ENCODE measurements around the gene GLI3. TPM values are rescaled to one million over a fixed set of nuclear protein-coding genes. Genes with fewer than 3 reads are reported as not detected.

Gene GLI3
- total RNA-seq, 2 experiments from 2014 or later = 0.28 to 0.36 TPM

DNA sequence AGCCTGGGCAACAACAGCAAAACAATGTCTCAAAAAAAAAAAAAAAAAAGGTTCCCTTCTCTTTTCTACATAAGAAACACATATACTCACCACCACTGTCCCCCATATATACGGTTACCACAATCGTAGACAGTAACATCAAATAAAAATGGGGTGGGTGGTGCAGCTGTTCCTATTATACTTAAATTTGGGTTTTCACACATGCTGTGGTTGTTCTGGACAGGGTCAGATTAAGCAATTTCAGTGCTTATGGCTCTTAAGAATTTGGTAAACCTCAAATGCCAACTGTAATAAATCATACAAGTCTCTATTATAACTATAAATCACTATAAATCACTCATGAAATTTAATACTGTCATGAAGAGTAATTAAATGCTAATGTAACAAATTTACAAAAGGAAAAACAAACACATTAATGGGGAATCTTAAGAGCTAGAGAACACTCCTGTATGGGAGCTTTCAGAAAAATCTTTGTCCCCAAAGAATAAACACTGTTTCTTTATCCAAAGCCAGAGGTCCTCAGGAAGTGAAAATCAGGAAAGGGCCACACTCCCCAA, 143.6 kb downstream of the GLI3 start:
- TF ChIP-seq, protein P1, sequence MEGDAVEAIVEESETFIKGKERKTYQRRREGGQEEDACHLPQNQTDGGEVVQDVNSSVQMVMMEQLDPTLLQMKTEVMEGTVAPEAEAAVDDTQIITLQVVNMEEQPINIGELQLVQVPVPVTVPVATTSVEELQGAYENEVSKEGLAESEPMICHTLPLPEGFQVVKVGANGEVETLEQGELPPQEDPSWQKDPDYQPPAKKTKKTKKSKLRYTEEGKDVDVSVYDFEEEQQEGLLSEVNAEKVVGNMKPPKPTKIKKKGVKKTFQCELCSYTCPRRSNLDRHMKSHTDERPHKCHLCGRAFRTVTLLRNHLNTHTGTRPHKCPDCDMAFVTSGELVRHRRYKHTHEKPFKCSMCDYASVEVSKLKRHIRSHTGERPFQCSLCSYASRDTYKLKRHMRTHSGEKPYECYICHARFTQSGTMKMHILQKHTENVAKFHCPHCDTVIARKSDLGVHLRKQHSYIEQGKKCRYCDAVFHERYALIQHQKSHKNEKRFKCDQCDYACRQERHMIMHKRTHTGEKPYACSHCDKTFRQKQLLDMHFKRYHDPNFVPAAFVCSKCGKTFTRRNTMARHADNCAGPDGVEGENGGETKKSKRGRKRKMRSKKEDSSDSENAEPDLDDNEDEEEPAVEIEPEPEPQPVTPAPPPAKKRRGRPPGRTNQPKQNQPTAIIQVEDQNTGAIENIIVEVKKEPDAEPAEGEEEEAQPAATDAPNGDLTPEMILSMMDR (IDR thresholded peaks at IDR 0.05) = no peak
- no peak overlapping the region for H3K27ac Mint-ChIP-seq
- Histone ChIP-seq H3K27ac (ENCODE audit: low read depth in 1 of 2, low read length in 2 of 2) (no peak overlapping the region), H3K27me3 (ENCODE audit: control insufficient read depth in 1 of 2, insufficient read depth in 2 of 2, low read length in 2 of 2) (no peaks in the 10 kb centered on the region), H3K36me3 (ENCODE audit: insufficient read depth, low read length) (no peaks in the 10 kb centered on the region), H3K4me1 (ENCODE audit: insufficient read depth, low read length) (no peaks in the 10 kb centered on the region), H3K9me3 (ENCODE audit: control insufficient read depth in 1 of 2, insufficient read depth in 1 of 2, low read length in 2 of 2) (peaks cover 0 to 9% of the 10 kb centered on the region in 2 experiments), H3K4me3 (ENCODE audit: low read length) (no peak overlapping the region)
- H3K9me3 Mint-ChIP-seq = no peaks in the 10 kb centered on the region
- ChIA-PET POLR2A (no interaction called here), CTCF (no interaction called here)
- peaks cover 4% of the 10 kb centered on the region for H3K27me3 Mint-ChIP-seq
- DNase-seq (no peak), ATAC-seq (ENCODE audit: poor library complexity) (no peak)
- intact Hi-C loops (cut with DNase I, micrococcal nuclease) = no loop called here
- H3K4me1 Mint-ChIP-seq (ENCODE audit: low read depth) = no peaks in the 10 kb centered on the region
- no peak overlapping the region for H3K4me3 Mint-ChIP-seq
- no peaks in the 10 kb centered on the region for H3K36me3 Mint-ChIP-seq (ENCODE audit: low read depth)

- ChIA-PET POLR2A (no interaction called here), CTCF (no interaction called here)
- no peaks in the 10 kb centered on the region for H3K4me1 ChIP-seq (ENCODE audit: insufficient read depth, low read length)
- H3K27ac ChIP-seq (ENCODE audit: low read depth in 1 of 2, low read length in 2 of 2) = no peak overlapping the region
- H3K9me3 ChIP-seq (ENCODE audit: control insufficient read depth in 1 of 2, insufficient read depth in 1 of 2, low read length in 2 of 2) = peaks cover 0 to 9% of the 10 kb centered on the region in 2 experiments
- no peaks in the 10 kb centered on the region for H3K27me3 ChIP-seq (ENCODE audit: control insufficient read depth in 1 of 2, insufficient read depth in 2 of 2, low read length in 2 of 2)
- no peaks in the 10 kb centered on the region for H3K36me3 ChIP-seq (ENCODE audit: insufficient read depth, low read length)
- no peaks in the 10 kb centered on the region for H3K4me1 Mint-ChIP-seq (ENCODE audit: low read depth)
- no peaks in the 10 kb centered on the region for H3K9me3 Mint-ChIP-seq
- intact Hi-C loops (cut with DNase I, micrococcal nuclease) = no loop called here
- peaks cover 4% of the 10 kb centered on the region for H3K27me3 Mint-ChIP-seq
- H3K4me3 Mint-ChIP-seq = no peak overlapping the region
- no peak overlapping the region for H3K4me3 ChIP-seq (ENCODE audit: low read length)
- DNase-seq (no peak), ATAC-seq (ENCODE audit: poor library complexity) (no peak)
- H3K27ac Mint-ChIP-seq = no peak overlapping the region
- H3K36me3 Mint-ChIP-seq (ENCODE audit: low read depth) = no peaks in the 10 kb centered on the region
- TF ChIP-seq, protein P1 (IDR thresholded peaks at IDR 0.05) = no peak
These were observed 145.3 kb downstream of the GLI3 start for GRCh38 chr7:42091461-42092291.

DNA sequence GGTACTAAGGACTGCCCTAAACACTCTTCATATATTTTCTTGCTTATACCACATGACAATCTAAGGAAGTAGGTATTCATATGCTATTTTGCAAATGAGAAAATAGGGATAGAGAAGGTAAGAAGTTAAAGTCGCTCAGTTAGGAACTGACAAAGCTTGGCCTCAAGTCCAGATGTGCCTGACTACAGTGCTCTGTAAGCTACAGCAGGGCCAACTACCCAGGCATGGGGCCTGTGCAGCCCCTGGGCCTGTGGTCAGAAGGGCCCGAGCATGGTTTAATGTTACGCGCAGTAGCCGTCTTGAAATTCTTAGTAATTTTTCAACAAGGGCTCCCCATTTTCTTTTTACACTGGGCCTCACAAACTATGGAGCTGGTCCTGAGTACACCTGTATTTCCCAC, 146.2 kb downstream of the GLI3 start:
- Histone ChIP-seq H3K36me3 (ENCODE audit: insufficient read depth, low read length) (no peaks in the 10 kb centered on the region), H3K4me1 (ENCODE audit: insufficient read depth, low read length) (no peaks in the 10 kb centered on the region), H3K4me3 (ENCODE audit: low read length) (no peak overlapping the region), H3K9me3 (ENCODE audit: control insufficient read depth in 1 of 2, insufficient read depth in 1 of 2, low read length in 2 of 2) (peaks cover 0 to 9% of the 10 kb centered on the region in 2 experiments), H3K27me3 (ENCODE audit: control insufficient read depth in 1 of 2, insufficient read depth in 2 of 2, low read length in 2 of 2) (no peaks in the 10 kb centered on the region), H3K27ac (ENCODE audit: low read depth in 1 of 2, low read length in 2 of 2) (no peak overlapping the region)
- intact Hi-C loops (cut with DNase I, micrococcal nuclease) = no loop called here
- TF ChIP-seq, protein P1 (IDR thresholded peaks at IDR 0.05) = no peak
- H3K27me3 Mint-ChIP-seq = peaks cover 4% of the 10 kb centered on the region
- no peaks in the 10 kb centered on the region for H3K9me3 Mint-ChIP-seq
- CTCF ChIA-PET = no interaction called here
- POLR2A ChIA-PET = no interaction called here
- no peaks in the 10 kb centered on the region for H3K36me3 Mint-ChIP-seq (ENCODE audit: low read depth)
- H3K4me3 Mint-ChIP-seq = no peak overlapping the region
- no peaks in the 10 kb centered on the region for H3K4me1 Mint-ChIP-seq (ENCODE audit: low read depth)
- DNase-seq = no peak
- ATAC-seq (ENCODE audit: poor library complexity) = no peak
- H3K27ac Mint-ChIP-seq = no peak overlapping the region
